Smooth muscle cell (in vitro differentiated cells): ENCODE data around the gene AKR1C4. TPM values are rescaled to one million over a fixed set of nuclear protein-coding genes. Genes with fewer than 3 reads are reported as not detected.

Source experiments
- DNase-seq: peaks from one replicate; lab custom pipeline; 2025; ENCODE audit not compliant: unreplicated experiment; lab: John Stamatoyannopoulos, UW
- H2AFZ ChIP-seq: fragments of 200-600 bp; sonication (generic); 2 replicates; pipeline ENCODE4 v1.6.0; 2016; ENCODE audit warnings: antibody characterized with exemption, low read depth, mild to moderate bottlenecking
- H3F3A ChIP-seq: fragments of 200-600 bp; sonication (generic); 2 replicates; pipeline ENCODE4 v1.6.0; 2017; ENCODE audit warnings: antibody characterized with exemption, low read depth
- H3K27ac ChIP-seq: fragments of 200-600 bp; sonication (generic); 2 replicates; pipeline ENCODE4 v1.5.1; 2016; ENCODE audit warnings: low read depth, mild to moderate bottlenecking
- H3K27me3 ChIP-seq: fragments of 200-600 bp; sonication (generic); 2 replicates; pipeline ENCODE4 v1.6.1; 2016; ENCODE audit warnings: low read depth, mild to moderate bottlenecking
- H3K36me3 ChIP-seq: fragments of 200-600 bp; sonication (generic); 2 replicates; pipeline ENCODE4 v1.5.1; 2016; ENCODE audit warnings: low read depth
- H3K4me1 ChIP-seq: fragments of 200-600 bp; sonication (generic); 2 replicates; pipeline ENCODE4 v1.5.1; 2016; ENCODE audit warnings: low read depth
- H3K4me2 ChIP-seq: fragments of 200-600 bp; sonication (generic); 2 replicates; pipeline ENCODE4 v1.6.0; 2016; ENCODE audit warnings: mild to moderate bottlenecking
- H3K4me3 ChIP-seq: fragments of 200-600 bp; sonication (generic); 2 replicates; pipeline ENCODE4 v1.5.1; 2016; ENCODE audit warnings: mild to moderate bottlenecking
- H3K79me2 ChIP-seq: fragments of 200-600 bp; sonication (generic); 2 replicates; pipeline ENCODE4 v1.6.0; 2016; ENCODE audit warnings: low read depth, mild to moderate bottlenecking
- H3K9ac ChIP-seq: fragments of 200-600 bp; sonication (generic); 2 replicates; pipeline ENCODE4 v1.6.0; 2016; ENCODE audit warnings: low read depth
- H3K9me3 ChIP-seq: fragments of 200-600 bp; sonication (generic); replicated peaks from 2 replicates; pipeline ENCODE4 v1.5.1; 2016; ENCODE audit warnings: low read depth
- H4K20me1 ChIP-seq: fragments of 200-600 bp; sonication (generic); 2 replicates; pipeline ENCODE4 v1.6.0; 2016; ENCODE audit warnings: low read depth
- WGBS: methylation state at CpG from one replicate; pipeline ENCODE4 v1.1.7; 2016; ENCODE audit warnings: low lambda C conversion rate; 5-methylcytosine and 5-hydroxymethylcytosine counted together
- polyA plus RNA-seq: library from polyadenylated mRNA; unstranded; fragments of >200 nt; fragmentation: Nextera tagmentation; extraction: Ambion mirVana; gene quantifications from 2 replicates; pipeline ENCODE4 v1.2.1, GENCODE V29; 2016
- total RNA-seq: library from RNA; depleted of rRNA; stranded (reverse); fragments of >200 nt; gene quantifications from 2 replicates; pipeline ENCODE4 v1.2.3, GENCODE V29; 2014
- TF ChIP-seq, protein P1 (sequence below): fragments of 200-600 bp; sonication (generic); IDR thresholded peaks from 2 replicates; pipeline ENCODE4 v1.5.1; 2017; ENCODE audit warnings: borderline replicate concordance, mild to moderate bottlenecking, antibody characterized with exemption; ENCODE audit not compliant: insufficient read depth, poor library complexity, severe bottlenecking

Gene AKR1C4
- total and polyA plus RNA-seq, 2 experiments from 2014 or later: not detected

- H3F3A ChIP-seq: no peaks in the 10 kb centered on the region
- WGBS: 88% methylated on average over 6 of the region's 6 CpGs
Measured at GRCh38 chr10:5259132-5259951, 62.7 kb downstream of the AKR1C4 start.

DNA sequence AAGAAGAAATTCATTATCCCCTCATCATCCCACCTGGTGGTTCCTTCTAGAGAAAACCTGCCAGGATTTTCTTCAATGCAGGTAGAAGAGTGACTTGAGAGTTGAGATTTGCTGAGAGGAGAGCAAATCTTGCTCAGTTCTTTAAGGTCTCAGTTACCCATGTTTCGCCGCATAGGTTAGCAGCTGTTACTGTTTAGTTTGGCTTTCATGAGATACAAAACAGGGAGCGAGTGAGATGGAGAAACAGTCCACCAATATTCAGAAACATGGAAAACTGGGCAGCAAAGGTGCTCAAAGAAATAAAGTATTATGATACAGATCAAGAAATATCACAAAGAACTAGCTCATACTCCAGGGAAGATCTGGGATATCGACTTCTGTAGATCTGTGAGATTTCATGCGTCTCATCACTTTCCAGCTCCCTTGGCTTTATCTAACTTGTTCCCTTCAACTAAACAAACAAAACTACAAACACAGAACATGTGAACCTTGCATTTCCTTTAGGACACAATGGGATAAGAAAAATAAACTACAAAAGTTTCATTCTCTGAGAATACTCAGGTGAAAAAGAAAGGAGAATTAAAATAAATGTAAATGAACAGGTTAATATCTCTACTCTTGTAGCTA lies 63.4 kb downstream of the AKR1C4 start:
- peaks cover 4% of the 10 kb centered on the region for H3K36me3 ChIP-seq
- H2AFZ ChIP-seq: no peak overlapping the region
- no peaks in the 10 kb centered on the region for H4K20me1 ChIP-seq
- H3K9ac ChIP-seq: no peak overlapping the region
- DNase-seq: no peak
- H3K79me2 ChIP-seq: no peaks in the 10 kb centered on the region
- H3K4me3 ChIP-seq: no peak overlapping the region
- H3K27ac ChIP-seq: no peak overlapping the region
- H3F3A ChIP-seq: no peaks in the 10 kb centered on the region
- H3K9me3 ChIP-seq: peaks cover 2% of the 10 kb centered on the region
- no peak overlapping the region for H3K4me2 ChIP-seq
- TF ChIP-seq, protein P1, sequence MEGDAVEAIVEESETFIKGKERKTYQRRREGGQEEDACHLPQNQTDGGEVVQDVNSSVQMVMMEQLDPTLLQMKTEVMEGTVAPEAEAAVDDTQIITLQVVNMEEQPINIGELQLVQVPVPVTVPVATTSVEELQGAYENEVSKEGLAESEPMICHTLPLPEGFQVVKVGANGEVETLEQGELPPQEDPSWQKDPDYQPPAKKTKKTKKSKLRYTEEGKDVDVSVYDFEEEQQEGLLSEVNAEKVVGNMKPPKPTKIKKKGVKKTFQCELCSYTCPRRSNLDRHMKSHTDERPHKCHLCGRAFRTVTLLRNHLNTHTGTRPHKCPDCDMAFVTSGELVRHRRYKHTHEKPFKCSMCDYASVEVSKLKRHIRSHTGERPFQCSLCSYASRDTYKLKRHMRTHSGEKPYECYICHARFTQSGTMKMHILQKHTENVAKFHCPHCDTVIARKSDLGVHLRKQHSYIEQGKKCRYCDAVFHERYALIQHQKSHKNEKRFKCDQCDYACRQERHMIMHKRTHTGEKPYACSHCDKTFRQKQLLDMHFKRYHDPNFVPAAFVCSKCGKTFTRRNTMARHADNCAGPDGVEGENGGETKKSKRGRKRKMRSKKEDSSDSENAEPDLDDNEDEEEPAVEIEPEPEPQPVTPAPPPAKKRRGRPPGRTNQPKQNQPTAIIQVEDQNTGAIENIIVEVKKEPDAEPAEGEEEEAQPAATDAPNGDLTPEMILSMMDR: no peak
- WGBS: 92% methylated on average over 5 of the region's 5 CpGs
- H3K4me1 ChIP-seq: no peaks in the 10 kb centered on the region
- H3K27me3 ChIP-seq: no peaks in the 10 kb centered on the region

More at GRCh38 chr10:5259132-5259951, 62.7 kb downstream of the AKR1C4 start:
- DNase-seq: no peak
- no peak overlapping the region for H2AFZ ChIP-seq
- H3K79me2 ChIP-seq: no peaks in the 10 kb centered on the region
- H3K27me3 ChIP-seq: no peaks in the 10 kb centered on the region
- no peak overlapping the region for H3K9ac ChIP-seq
- H3K4me2 ChIP-seq: no peak overlapping the region
- no peaks in the 10 kb centered on the region for H3K9me3 ChIP-seq
- no peak overlapping the region for H3K4me3 ChIP-seq
- no peaks in the 10 kb centered on the region for H4K20me1 ChIP-seq
- TF ChIP-seq, protein P1: no peak
- H3K36me3 ChIP-seq: no peaks in the 10 kb centered on the region
- H3K27ac ChIP-seq: no peak overlapping the region
- H3K4me1 ChIP-seq: no peaks in the 10 kb centered on the region

- H3K9me3 ChIP-seq: peaks cover 10% of the 10 kb centered on the region
- TF ChIP-seq, protein P1: no peak
- H3K4me2 ChIP-seq: no peak overlapping the region
- no peaks in the 10 kb centered on the region for H3F3A ChIP-seq
- no peak for DNase-seq
- no peaks in the 10 kb centered on the region for H3K4me1 ChIP-seq
- no peak overlapping the region for H3K9ac ChIP-seq
- H4K20me1 ChIP-seq: no peaks in the 10 kb centered on the region
- H2AFZ ChIP-seq: no peak overlapping the region
- WGBS: 95% methylated on average over 3 of the region's 3 CpGs
- H3K4me3 ChIP-seq: no peak overlapping the region
- no peaks in the 10 kb centered on the region for H3K79me2 ChIP-seq
- no peaks in the 10 kb centered on the region for H3K27me3 ChIP-seq
- H3K27ac ChIP-seq: no peak overlapping the region
- H3K36me3 ChIP-seq: peaks cover 4% of the 10 kb centered on the region
Measured at GRCh38 chr10:5260828-5261227, 64.2 kb downstream of the AKR1C4 start.
